Ectodermal cell (in vitro differentiated cells): ENCODE data around the gene AOAH.

Experiments used
- H3K27ac ChIP-seq: 2 replicates; pipeline ENCODE4 v1.7.0; 2013; ENCODE audit warnings: mild to moderate bottlenecking, low read depth, low read length; ENCODE audit not compliant: insufficient read depth, poor library complexity, severe bottlenecking
- H3K27me3 ChIP-seq: 2 replicates; pipeline ENCODE4 v1.7.0; 2013; ENCODE audit warnings: mild to moderate bottlenecking, low read length; ENCODE audit not compliant: insufficient read depth, control insufficient read depth, poor library complexity, severe bottlenecking
- H3K36me3 ChIP-seq: one replicate; pipeline ENCODE4 v1.7.0; 2013; ENCODE audit warnings: low read length; ENCODE audit not compliant: control insufficient read depth, insufficient read depth
- H3K4me1 ChIP-seq: one replicate; pipeline ENCODE4 v1.7.0; 2013; ENCODE audit warnings: low read length; ENCODE audit not compliant: control insufficient read depth, insufficient read depth
- H3K4me3 ChIP-seq: 2 replicates; pipeline ENCODE4 v1.7.0; 2013; ENCODE audit warnings: low read depth, low read length, control low read depth; ENCODE audit not compliant: insufficient read depth
- H3K9me3 ChIP-seq: 2 replicates; pipeline ENCODE4 v1.7.0; 2013; ENCODE audit warnings: mild to moderate bottlenecking, low read length, moderate library complexity; ENCODE audit not compliant: control insufficient read depth
- WGBS, 2 experiments: methylation state at CpG; one replicate each; pipeline ENCODE4 v1.1.7; 2013; ENCODE audit warnings: missing lambda C conversion rate in 2 of 2; 5-methylcytosine and 5-hydroxymethylcytosine counted together

The AOAH gene

DNA sequence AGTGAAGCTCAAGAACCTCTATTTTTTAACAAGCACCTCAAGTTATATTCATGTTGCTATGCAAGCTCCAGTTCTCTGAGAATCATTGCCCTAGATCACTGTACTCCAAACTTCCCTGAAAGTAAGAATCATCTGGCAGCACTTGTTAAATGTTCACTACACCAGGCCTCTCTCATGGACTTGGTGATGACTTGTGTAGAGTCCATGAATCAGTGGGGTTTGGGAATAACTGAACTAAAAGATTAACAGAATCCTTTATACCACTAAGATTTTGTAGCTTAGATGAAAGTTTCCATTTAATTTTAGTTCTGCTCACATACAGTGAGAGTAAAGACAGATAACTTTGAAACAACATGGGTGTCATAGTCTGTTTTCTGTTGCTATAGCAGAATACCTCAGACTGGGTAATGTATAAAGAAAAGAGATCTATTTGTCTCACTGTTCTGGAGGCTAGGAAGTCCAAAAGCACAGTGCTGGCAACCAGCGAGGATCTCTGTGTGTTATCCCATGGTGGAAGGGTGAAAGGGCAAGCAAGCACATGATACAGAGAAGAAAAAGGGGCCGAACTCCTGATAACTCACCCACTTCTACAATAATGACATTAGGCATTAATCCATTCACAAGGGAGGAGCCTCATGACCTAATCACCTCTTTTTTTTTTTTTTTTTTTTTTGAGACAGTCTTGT lies 27.9 kb upstream of the AOAH start:
- H3K27ac ChIP-seq = no peak overlapping the region
- no peaks in the 10 kb centered on the region for H3K27me3 ChIP-seq
- WGBS, 2 experiments = 86 to 87% methylated on average over 1 to 2 of the region's 2 CpGs
- no peaks in the 10 kb centered on the region for H3K9me3 ChIP-seq
- no peaks in the 10 kb centered on the region for H3K4me1 ChIP-seq
- H3K36me3 ChIP-seq = no peaks in the 10 kb centered on the region
- H3K4me3 ChIP-seq = no peak overlapping the region

DNA sequence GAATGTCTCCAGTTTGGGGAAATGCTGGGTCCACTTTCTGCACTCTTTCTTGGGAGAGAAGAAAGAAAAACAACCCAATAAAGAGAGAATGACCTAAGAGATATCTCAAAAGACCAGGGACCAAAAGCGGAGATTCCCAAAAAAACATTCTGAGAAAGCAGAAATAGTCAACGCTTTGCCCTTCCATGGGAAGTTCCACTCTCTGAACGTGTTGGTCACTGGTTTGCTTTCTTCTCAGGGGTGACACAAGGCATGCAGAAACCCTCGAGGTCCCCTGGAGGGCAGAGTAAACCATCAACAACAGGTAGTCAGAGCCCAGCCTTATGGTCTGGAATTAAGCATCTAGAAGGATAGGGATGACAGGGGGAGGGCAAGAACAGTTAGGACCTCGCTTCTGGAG lies 26.2 kb upstream of the AOAH start:
- H3K9me3 ChIP-seq = no peaks in the 10 kb centered on the region
- no peak overlapping the region for H3K4me3 ChIP-seq
- WGBS, 2 experiments = 82 to 83% methylated on average over 5 of the region's 5 CpGs
- H3K36me3 ChIP-seq = no peaks in the 10 kb centered on the region
- no peaks in the 10 kb centered on the region for H3K4me1 ChIP-seq
- no peaks in the 10 kb centered on the region for H3K27me3 ChIP-seq
- H3K27ac ChIP-seq = no peak overlapping the region

DNA sequence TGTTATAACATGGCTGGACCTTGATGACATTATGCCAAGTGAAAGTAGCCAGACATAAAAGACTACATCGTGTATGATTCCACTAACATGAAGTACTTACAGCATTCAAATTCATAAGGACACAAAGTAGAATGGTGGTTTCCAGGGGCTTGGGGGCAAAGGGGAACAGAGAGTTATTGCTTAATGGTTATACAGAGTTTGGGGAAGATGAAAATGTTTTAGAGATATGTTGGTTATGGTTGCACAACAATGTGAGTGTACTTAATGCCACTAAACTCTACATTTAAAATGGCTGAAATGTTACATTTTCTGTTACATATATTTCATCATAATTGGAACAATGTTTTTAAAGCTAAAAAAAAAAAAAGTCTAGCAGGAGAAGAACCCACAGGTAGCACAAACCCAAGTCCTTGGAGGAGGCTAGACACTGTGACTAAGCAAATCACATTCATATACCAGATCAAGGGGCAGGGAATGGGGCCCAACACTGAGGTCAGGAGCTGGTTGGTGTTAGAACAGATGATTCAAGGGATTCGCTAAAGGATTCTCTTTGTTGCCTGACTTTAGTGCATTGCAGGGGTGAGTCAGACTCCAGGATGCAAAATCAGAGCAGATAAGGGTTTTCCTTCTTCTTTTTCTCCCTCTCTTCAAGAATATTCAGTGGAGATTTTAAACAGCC lies 25.1 kb upstream of the AOAH start:
- H3K27ac ChIP-seq = no peak overlapping the region
- WGBS, 2 experiments = 85 to 88% methylated on average over 2 of the region's 2 CpGs
- H3K4me3 ChIP-seq = no peak overlapping the region
- H3K4me1 ChIP-seq = no peaks in the 10 kb centered on the region
- no peaks in the 10 kb centered on the region for H3K36me3 ChIP-seq
- H3K27me3 ChIP-seq = no peaks in the 10 kb centered on the region
- H3K9me3 ChIP-seq = no peaks in the 10 kb centered on the region

DNA sequence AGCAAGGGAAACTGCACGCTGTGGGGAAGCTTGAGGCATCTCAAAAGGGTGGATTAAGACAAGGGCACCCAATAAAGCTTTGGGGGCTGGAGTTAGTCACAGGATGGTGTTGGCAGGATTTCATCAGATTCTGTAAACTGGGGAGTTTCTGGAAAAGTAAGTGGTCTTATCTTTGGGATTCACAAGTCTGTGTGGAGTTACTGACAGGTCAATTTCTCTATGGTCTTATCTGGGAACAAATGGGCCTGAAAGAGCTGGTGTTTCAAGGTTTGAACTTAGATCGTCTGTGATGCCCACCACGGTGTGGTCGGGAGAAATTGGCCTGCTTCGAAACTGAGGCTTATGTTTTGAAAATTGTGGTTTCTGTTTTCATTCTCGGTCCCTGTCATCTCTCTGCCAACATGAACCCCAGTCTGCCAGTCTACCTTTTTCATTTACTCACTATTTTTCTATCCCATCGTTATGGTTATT lies 23.8 kb upstream of the AOAH start:
- WGBS, 2 experiments = 91 to 94% methylated on average over 7 of the region's 7 CpGs
- H3K27me3 ChIP-seq = no peaks in the 10 kb centered on the region
- H3K4me1 ChIP-seq = no peaks in the 10 kb centered on the region
- no peaks in the 10 kb centered on the region for H3K9me3 ChIP-seq
- H3K4me3 ChIP-seq = no peak overlapping the region
- no peaks in the 10 kb centered on the region for H3K36me3 ChIP-seq
- no peak overlapping the region for H3K27ac ChIP-seq

DNA sequence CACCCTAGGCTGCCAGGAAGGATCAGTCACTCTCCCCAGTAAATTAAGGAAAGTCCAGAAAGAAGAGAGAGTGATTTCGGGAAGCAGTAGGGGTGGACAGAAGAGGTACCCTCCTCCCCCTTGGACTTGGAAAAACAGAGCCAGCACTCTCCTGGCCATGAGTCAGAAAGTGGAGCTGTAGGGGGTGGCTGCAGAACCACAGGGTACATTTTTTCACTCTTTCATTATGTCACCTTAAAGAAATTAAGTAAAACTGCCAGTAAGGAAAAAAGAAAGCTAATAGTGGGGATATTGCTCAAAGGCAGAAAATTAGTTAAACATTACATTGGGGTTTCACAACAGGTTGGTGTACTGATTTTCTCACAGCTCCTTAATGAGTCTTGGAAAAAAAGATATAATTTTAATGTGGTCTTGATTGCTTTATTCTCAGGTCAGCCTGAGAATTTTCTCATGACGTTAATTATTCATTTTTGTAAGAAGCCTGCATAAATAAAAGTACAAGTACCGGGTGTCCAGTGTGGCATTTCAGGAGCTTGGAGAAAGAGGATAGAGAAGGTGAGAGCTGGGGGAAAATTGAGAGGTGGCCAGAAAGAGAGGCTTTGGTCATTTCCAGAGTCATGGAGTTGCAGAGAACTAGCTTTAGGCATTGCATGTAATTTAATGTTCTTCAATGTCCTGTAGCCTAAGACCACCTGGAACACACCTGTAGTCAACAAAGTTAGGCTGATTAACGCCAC lies 23.2 kb upstream of the AOAH start:
- no peak overlapping the region for H3K27ac ChIP-seq
- 91 to 95% methylated on average over 4 of the region's 4 CpGs for WGBS, 2 experiments
- no peaks in the 10 kb centered on the region for H3K27me3 ChIP-seq
- H3K4me1 ChIP-seq = no peaks in the 10 kb centered on the region
- H3K36me3 ChIP-seq = no peaks in the 10 kb centered on the region
- no peaks in the 10 kb centered on the region for H3K9me3 ChIP-seq
- H3K4me3 ChIP-seq = no peak overlapping the region

DNA sequence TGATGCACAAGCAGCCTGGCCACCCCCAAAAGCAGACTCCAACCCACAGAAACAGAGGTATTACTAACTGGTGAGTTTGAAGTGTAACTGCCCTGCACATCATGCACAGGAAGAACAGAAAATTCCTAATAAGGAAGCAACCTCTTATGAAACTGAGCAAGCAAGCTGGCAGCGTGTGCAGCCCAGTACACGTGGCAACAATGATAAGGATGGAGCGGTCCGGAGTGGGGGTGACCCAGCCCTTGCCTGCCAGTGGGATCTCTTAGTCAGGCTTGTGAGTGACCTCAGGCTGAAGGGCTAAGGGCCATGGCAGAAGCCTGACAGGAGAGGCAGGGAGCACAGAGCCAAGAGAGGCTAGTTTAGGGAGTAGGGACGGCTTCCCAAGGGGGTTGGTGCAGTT lies 22.1 kb upstream of the AOAH start:
- Histone ChIP-seq H3K36me3 (no peaks in the 10 kb centered on the region), H3K4me3 (no peak overlapping the region), H3K9me3 (no peaks in the 10 kb centered on the region), H3K27me3 (no peaks in the 10 kb centered on the region), H3K27ac (no peak overlapping the region), H3K4me1 (no peaks in the 10 kb centered on the region)
- 95 to 96% methylated on average over 5 of the region's 5 CpGs for WGBS, 2 experiments

DNA sequence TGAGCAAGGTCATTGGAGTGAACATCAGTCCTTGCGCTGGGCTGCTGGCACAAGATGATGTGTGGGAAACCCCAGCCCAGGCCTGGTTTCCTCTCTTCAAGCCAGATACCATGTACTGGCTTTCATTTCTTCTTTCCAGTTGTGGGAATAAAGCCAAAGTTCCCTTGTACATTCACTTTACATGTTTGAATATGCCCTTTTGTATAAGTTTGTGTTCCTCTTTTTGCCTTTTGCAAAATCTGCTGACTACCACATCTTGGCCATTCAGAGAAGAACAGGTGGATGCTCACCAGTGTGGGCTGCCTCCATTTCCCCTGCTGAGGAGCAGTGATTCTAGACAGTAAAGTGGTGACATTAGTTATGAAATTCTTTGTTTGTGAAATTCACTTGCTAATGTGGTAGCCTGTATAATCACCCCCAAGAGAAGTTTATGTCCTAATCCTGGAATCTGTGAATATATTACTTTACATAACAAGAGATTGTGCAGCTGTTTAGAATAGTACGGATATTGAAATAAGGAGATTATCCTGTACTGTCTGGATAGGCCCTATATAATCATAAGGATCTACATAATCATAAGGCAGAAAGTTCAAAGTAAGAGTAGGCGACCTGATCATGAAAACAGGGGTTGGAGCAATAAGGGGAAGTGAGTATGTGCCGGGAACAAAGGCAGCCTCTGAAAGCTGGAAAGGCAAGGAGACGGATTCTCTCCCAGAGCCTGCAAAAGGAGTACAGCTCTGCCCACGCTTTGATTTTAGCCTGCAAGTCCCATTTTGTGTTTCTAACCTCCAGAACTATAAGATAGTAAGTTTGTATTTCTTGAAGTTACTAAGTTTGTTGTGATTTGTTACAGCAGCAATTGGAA lies 18.8 kb upstream of the AOAH start:
- Histone ChIP-seq H3K9me3 (no peaks in the 10 kb centered on the region), H3K36me3 (no peaks in the 10 kb centered on the region), H3K27me3 (no peaks in the 10 kb centered on the region), H3K4me1 (no peaks in the 10 kb centered on the region), H3K27ac (no peak overlapping the region), H3K4me3 (no peak overlapping the region)
- WGBS, 2 experiments = 92 to 94% methylated on average over 5 to 6 of the region's 6 CpGs

DNA sequence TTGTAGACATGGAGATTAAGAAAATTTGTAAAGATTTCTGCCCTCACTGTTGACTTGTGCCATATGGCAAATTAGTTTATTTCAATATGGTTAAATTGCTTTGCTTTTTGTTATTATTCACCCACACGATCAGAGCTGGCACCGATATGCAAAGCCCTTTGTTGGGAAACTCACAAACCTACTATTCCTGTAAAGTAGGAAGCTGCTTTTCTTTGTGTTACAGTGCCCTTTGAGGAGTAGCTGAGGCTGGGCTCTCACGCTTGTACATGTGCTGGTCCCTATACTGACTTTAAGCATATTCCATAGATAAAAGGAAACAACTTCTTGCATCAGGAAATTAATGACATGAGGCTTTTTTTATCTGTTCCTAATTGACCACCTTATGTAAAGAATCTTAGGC lies 17.6 kb upstream of the AOAH start:
- 86 to 99% methylated on average over 3 of the region's 3 CpGs for WGBS, 2 experiments

DNA sequence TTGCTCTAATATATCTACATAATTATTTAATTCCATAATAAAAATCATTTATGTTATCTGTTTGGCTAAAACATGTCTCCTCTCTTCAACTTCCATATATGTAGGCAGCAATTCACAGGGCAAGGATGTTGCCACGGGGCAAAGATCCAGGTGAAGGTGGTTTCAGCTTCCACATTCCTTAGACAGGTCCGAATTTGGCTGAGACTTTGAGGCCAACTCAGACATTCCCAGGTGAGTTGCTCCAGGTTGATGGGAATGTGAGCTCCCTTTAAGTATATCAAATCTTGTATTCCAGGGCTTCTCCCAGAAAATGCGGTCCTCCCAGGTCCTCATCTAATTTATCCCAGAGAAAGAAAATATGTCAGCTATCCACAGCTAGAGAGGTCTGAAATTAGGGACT lies 15.1 kb upstream of the AOAH start:
- Histone ChIP-seq H3K4me1 (no peaks in the 10 kb centered on the region), H3K27ac (no peak overlapping the region), H3K36me3 (no peaks in the 10 kb centered on the region), H3K27me3 (no peaks in the 10 kb centered on the region), H3K9me3 (no peaks in the 10 kb centered on the region), H3K4me3 (no peak overlapping the region)
- WGBS, 2 experiments = 92 to 94% methylated on average over 3 of the region's 3 CpGs

More for the DNA sequence above, 17.6 kb upstream of the AOAH start:
- H3K4me1 ChIP-seq = no peaks in the 10 kb centered on the region
- no peak overlapping the region for H3K4me3 ChIP-seq
- H3K36me3 ChIP-seq = no peaks in the 10 kb centered on the region
- H3K27me3 ChIP-seq = no peaks in the 10 kb centered on the region
- no peaks in the 10 kb centered on the region for H3K9me3 ChIP-seq
- H3K27ac ChIP-seq = no peak overlapping the region

DNA sequence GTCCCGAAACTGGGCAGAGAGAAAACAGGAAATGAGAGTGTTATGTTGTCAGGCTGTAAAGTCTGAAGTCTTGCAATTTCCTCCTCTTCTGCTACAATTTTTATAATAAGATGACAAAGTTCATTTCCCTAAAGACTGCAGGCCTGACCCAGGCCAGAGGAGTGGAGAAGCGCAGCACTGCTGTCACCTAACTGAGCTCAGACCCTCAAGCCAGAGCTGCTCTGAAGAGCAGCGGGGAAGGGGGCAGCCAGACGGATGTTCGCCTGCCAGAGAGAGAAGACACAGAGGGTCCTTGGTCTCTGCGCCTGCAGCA lies 12.6 kb upstream of the AOAH start:
- 86 to 87% methylated on average over 6 of the region's 6 CpGs for WGBS, 2 experiments
- H3K27me3 ChIP-seq = no peaks in the 10 kb centered on the region
- no peaks in the 10 kb centered on the region for H3K4me1 ChIP-seq
- H3K36me3 ChIP-seq = no peaks in the 10 kb centered on the region
- no peak overlapping the region for H3K27ac ChIP-seq
- H3K9me3 ChIP-seq = no peaks in the 10 kb centered on the region
- no peak overlapping the region for H3K4me3 ChIP-seq
